NCI-H748 (cell line): ENCODE results near the gene HTR2B.
"Not testable (repeated sequence)": the region's sequence is repeated elsewhere in the genome, so short reads cannot be mapped to it uniquely, and the experiment has no call there.

Experiments used
- DNase-seq: peaks from one replicate; lab custom pipeline; 2025; ENCODE audit not compliant: unreplicated experiment; lab: John Stamatoyannopoulos, UW

The HTR2B gene

GRCh38 chr2:231124838-231125568 lies at the start of gene HTR2B:
HTR2B (minus strand) TSS chr2:231125042; CDS start chr2:231123764, 1,278 bp downstream.
- no peak for DNase-seq

- DNase-seq: no peak
These were observed 49.4 kb upstream of the HTR2B start for GRCh38 chr2:231174211-231174651.

- DNase-seq: no peak
These were observed 47.2 kb upstream of the HTR2B start for GRCh38 chr2:231172025-231172424.

GRCh38 chr2:231170055-231170454 lies 45.2 kb upstream of the HTR2B start:
- DNase-seq: no peak

- no peak for DNase-seq
These were observed 44.6 kb upstream of the HTR2B start for GRCh38 chr2:231169488-231169887.

- DNase-seq: no peak
These were observed 43.8 kb upstream of the HTR2B start for GRCh38 chr2:231168460-231169139.

GRCh38 chr2:231167745-231168459 lies 43.1 kb upstream of the HTR2B start:
- no peak for DNase-seq

- no peak for DNase-seq
These were observed 38.7 kb upstream of the HTR2B start for GRCh38 chr2:231163414-231164095.

GRCh38 chr2:231163011-231163410 lies 38.2 kb upstream of the HTR2B start:
- DNase-seq: no peak

GRCh38 chr2:231161877-231162329 lies 37.1 kb upstream of the HTR2B start:
- DNase-seq: no peak

GRCh38 chr2:231161252-231161839 lies 36.5 kb upstream of the HTR2B start:
- DNase-seq: no peak

GRCh38 chr2:231160701-231161100 lies 35.9 kb upstream of the HTR2B start:
- no peak for DNase-seq

GRCh38 chr2:231159306-231159705 lies 34.5 kb upstream of the HTR2B start:
- no peak for DNase-seq

- DNase-seq: no peak
These were observed 28.1 kb upstream of the HTR2B start for GRCh38 chr2:231152800-231153557.

GRCh38 chr2:231146665-231147064 lies 21.8 kb upstream of the HTR2B start:
- DNase-seq: no peak

GRCh38 chr2:231144896-231145295 lies 20.1 kb upstream of the HTR2B start:
- no peak for DNase-seq

- not testable (repeated sequence) for DNase-seq
These were observed 16.0 kb upstream of the HTR2B start for GRCh38 chr2:231140808-231141207.

GRCh38 chr2:231139796-231140195 lies 15.0 kb upstream of the HTR2B start:
- DNase-seq: no peak

- DNase-seq: peak; percentile 84
These were observed 13.9 kb upstream of the HTR2B start for GRCh38 chr2:231138699-231139098.
